OCI-LY1 (cell line): ENCODE results near the gene NACA.

Experiments used
- H2AFZ ChIP-seq: fragments of 200-600 bp; sonication (generic), shearing (Covaris generic); 2 replicates; pipeline ENCODE4 v1.6.0; 2014; ENCODE audit warnings: antibody characterized with exemption, mild to moderate bottlenecking, low read length
- H3F3A ChIP-seq: fragments of 200-600 bp; sonication (generic), shearing (Covaris generic); 2 replicates; pipeline ENCODE4 v1.6.0; 2014; ENCODE audit warnings: mild to moderate bottlenecking, antibody characterized with exemption, low read length, moderate library complexity; ENCODE audit not compliant: insufficient read depth
- H3K27ac ChIP-seq: fragments of 200-600 bp; sonication (generic); 2 replicates; pipeline ENCODE4 v1.5.1; 2014; ENCODE audit warnings: low read length, mixed run types, mild to moderate bottlenecking, low read depth; ENCODE audit not compliant: poor library complexity, severe bottlenecking
- H3K27me3 ChIP-seq: fragments of 200-600 bp; sonication (generic); 2 replicates; pipeline ENCODE4 v1.6.0; 2014; ENCODE audit warnings: antibody characterized with exemption, mild to moderate bottlenecking, low read length, moderate library complexity; ENCODE audit not compliant: insufficient read depth
- H3K36me3 ChIP-seq: fragments of 200-600 bp; sonication (generic); 2 replicates; pipeline ENCODE4 v1.6.1; 2014; ENCODE audit warnings: mild to moderate bottlenecking, antibody characterized with exemption, low read length, moderate library complexity, mixed read lengths; ENCODE audit not compliant: insufficient read depth
- H3K4me1 ChIP-seq: fragments of 200-600 bp; sonication (generic); 2 replicates; pipeline ENCODE4 v1.5.1; 2014; ENCODE audit warnings: mild to moderate bottlenecking, low read length, moderate library complexity; ENCODE audit not compliant: insufficient read depth, severe bottlenecking
- H3K4me2 ChIP-seq: fragments of 200-600 bp; sonication (generic), shearing (Covaris generic); 2 replicates; pipeline ENCODE4 v1.6.1; 2014; ENCODE audit warnings: low read length
- H3K4me3 ChIP-seq: fragments of 200-600 bp; sonication (generic); 2 replicates; pipeline ENCODE4 v1.5.1; 2014; ENCODE audit warnings: low read length, low read depth, mild to moderate bottlenecking, mixed read lengths; ENCODE audit not compliant: poor library complexity, severe bottlenecking
- H3K79me2 ChIP-seq: fragments of 200-600 bp; shearing (Covaris generic); 2 replicates; pipeline ENCODE4 v1.6.1; 2016; ENCODE audit warnings: mixed run types, low read length, mixed read lengths; ENCODE audit not compliant: insufficient read depth
- H3K9ac ChIP-seq: fragments of 200-600 bp; sonication (generic), shearing (Covaris generic); 2 replicates; pipeline ENCODE4 v1.6.1; 2014; ENCODE audit warnings: mild to moderate bottlenecking, low read length, mixed read lengths
- H3K9me2 ChIP-seq: fragments of 200-600 bp; sonication (generic), shearing (Covaris generic); 2 replicates; pipeline ENCODE4 v1.6.1; 2014; ENCODE audit warnings: low read depth, mild to moderate bottlenecking, low read length, mixed read lengths
- H3K9me3 ChIP-seq: fragments of 200-600 bp; shearing (Covaris generic); 2 replicates; pipeline ENCODE4 v1.6.1; 2014; ENCODE audit warnings: low read length, mixed read lengths
- H4K20me1 ChIP-seq: fragments of 200-600 bp; sonication (generic), shearing (Covaris generic); 2 replicates; pipeline ENCODE4 v1.6.0; 2016; ENCODE audit warnings: mild to moderate bottlenecking, low read length; ENCODE audit not compliant: insufficient read depth
- EZH2 ChIP-seq: fragments of 200-600 bp; sonication (generic), shearing (Covaris generic); IDR thresholded peaks from 2 replicates; pipeline ENCODE4 v1.8.0; 2017; ENCODE audit warnings: borderline replicate concordance, mixed run types, mild to moderate bottlenecking, antibody characterized with exemption, low read length, moderate library complexity, mixed read lengths
- TF ChIP-seq, protein P1 (sequence below): fragments of 200-600 bp; sonication (generic), shearing (Covaris generic); IDR thresholded peaks from 2 replicates; pipeline ENCODE4 v1.5.1; 2017; ENCODE audit warnings: mild to moderate bottlenecking, antibody characterized with exemption, low read length, moderate library complexity, mixed read lengths

The NACA gene

GRCh38 chr12:56722832-56723231 is 2.3 kb downstream of the NACA start:
- Histone ChIP-seq H3K27me3 (no peaks in the 10 kb centered on the region), H3K9me3 (no peaks in the 10 kb centered on the region), H3K9me2 (no peaks in the 10 kb centered on the region), H3K4me3 (peak overlapping the region; percentile 99), H3F3A (no peaks in the 10 kb centered on the region), H4K20me1 (peaks cover 5% of the 10 kb centered on the region), H3K79me2 (peaks cover 65% of the 10 kb centered on the region), H3K27ac (no peak overlapping the region), H2AFZ (no peak overlapping the region), H3K4me2 (peak overlapping the region; percentile 80), H3K9ac (peak overlapping the region; percentile 100; the same call in 1 of the 2 replicates), H3K36me3 (peaks cover 69% of the 10 kb centered on the region), H3K4me1 (peaks cover 47% of the 10 kb centered on the region)
- TF ChIP-seq, protein P1, sequence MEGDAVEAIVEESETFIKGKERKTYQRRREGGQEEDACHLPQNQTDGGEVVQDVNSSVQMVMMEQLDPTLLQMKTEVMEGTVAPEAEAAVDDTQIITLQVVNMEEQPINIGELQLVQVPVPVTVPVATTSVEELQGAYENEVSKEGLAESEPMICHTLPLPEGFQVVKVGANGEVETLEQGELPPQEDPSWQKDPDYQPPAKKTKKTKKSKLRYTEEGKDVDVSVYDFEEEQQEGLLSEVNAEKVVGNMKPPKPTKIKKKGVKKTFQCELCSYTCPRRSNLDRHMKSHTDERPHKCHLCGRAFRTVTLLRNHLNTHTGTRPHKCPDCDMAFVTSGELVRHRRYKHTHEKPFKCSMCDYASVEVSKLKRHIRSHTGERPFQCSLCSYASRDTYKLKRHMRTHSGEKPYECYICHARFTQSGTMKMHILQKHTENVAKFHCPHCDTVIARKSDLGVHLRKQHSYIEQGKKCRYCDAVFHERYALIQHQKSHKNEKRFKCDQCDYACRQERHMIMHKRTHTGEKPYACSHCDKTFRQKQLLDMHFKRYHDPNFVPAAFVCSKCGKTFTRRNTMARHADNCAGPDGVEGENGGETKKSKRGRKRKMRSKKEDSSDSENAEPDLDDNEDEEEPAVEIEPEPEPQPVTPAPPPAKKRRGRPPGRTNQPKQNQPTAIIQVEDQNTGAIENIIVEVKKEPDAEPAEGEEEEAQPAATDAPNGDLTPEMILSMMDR, result no peak
- TF ChIP-seq EZH2, result no peak

GRCh38 chr12:56721721-56722120 is 3.4 kb downstream of the NACA start:
- Histone ChIP-seq H3K9ac (no peak overlapping the region; the same call in 1 of the 2 replicates), H4K20me1 (peaks cover 5% of the 10 kb centered on the region), H3K27me3 (no peaks in the 10 kb centered on the region), H3K4me3 (peak overlapping the region; percentile 99), H3K27ac (no peak overlapping the region), H3K79me2 (peaks cover 65% of the 10 kb centered on the region), H3K9me3 (no peaks in the 10 kb centered on the region), H2AFZ (no peak overlapping the region), H3K4me1 (peaks cover 47% of the 10 kb centered on the region), H3K4me2 (peak overlapping the region; percentile 80), H3K9me2 (no peaks in the 10 kb centered on the region), H3K36me3 (peaks cover 78% of the 10 kb centered on the region), H3F3A (no peaks in the 10 kb centered on the region)
- TF ChIP-seq, protein P1, result no peak
- TF ChIP-seq EZH2, result no peak

DNA sequence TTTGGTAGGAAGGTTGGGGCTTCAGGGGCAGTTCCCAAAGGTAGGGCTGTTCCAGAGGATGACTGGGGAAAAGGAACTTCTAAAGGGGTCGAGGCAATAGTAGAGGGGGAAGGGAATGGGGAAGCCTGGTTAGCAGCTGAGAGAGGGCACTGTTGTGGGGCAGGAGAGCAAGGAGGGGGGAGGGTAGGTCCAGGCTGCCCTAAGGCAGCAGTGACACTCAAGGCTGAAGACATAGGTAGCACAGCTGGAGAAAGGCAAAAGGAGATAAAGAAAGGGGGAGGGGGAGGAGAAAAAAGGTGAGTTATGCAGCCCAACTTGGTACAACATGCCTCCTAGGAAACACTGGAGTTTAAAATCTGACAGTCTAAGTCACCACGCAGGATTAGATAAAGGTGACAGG is 3.9 kb downstream of the NACA start:
- H2AFZ ChIP-seq, result no peak overlapping the region
- no peaks in the 10 kb centered on the region for H3K9me3 ChIP-seq
- TF ChIP-seq EZH2, result no peak
- TF ChIP-seq, protein P1, result no peak
- peak overlapping the region; percentile 80 for H3K4me2 ChIP-seq
- peaks cover 65% of the 10 kb centered on the region for H3K79me2 ChIP-seq
- H3K4me1 ChIP-seq, result peaks cover 47% of the 10 kb centered on the region
- H4K20me1 ChIP-seq, result peaks cover 5% of the 10 kb centered on the region
- H3K9me2 ChIP-seq, result no peaks in the 10 kb centered on the region
- no peaks in the 10 kb centered on the region for H3K27me3 ChIP-seq
- no peaks in the 10 kb centered on the region for H3F3A ChIP-seq
- H3K27ac ChIP-seq, result peak overlapping the region; percentile 7
- H3K36me3 ChIP-seq, result peaks cover 83% of the 10 kb centered on the region
- no peak overlapping the region for H3K9ac ChIP-seq
- H3K4me3 ChIP-seq, result no peak overlapping the region
